GM10248 (cell line): ENCODE data around the gene CRKL.

ENCODE experiments used
- CTCF ChIA-PET: fragments of 300-600 bp; sonication (Branson Sonifier 250); formaldehyde crosslinking; extraction: SDS; loops from one replicate; lab custom pipeline; 2021; ENCODE audit warnings: antibody characterized with exemption; lab: Yijun Ruan, JAX
- POLR2A ChIA-PET: fragments of 350-650 bp; sonication (Branson Sonifier 250); formaldehyde crosslinking; extraction: SDS; loops from one replicate; lab custom pipeline; 2020; ENCODE audit warnings: antibody characterized with exemption; lab: Yijun Ruan, JAX
- DNase-seq: peaks from one replicate; pipeline ENCODE4 v3.0.0; 2012; ENCODE audit errors: extremely low spot score
- CTCF ChIP-seq: IDR thresholded peaks from 2 replicates; pipeline ENCODE4 v1.5.1; 2012; ENCODE audit warnings: mild to moderate bottlenecking, low read depth; ENCODE audit errors: extremely low read depth, missing control alignments, control extremely low read depth

The CRKL gene

GRCh38 chr22:20881231-20881630 is 36.0 kb upstream of the CRKL start:
- no peak for TF ChIP-seq CTCF
- no peak for DNase-seq
- ChIA-PET POLR2A (no interaction called here), CTCF (no interaction called here)

DNA sequence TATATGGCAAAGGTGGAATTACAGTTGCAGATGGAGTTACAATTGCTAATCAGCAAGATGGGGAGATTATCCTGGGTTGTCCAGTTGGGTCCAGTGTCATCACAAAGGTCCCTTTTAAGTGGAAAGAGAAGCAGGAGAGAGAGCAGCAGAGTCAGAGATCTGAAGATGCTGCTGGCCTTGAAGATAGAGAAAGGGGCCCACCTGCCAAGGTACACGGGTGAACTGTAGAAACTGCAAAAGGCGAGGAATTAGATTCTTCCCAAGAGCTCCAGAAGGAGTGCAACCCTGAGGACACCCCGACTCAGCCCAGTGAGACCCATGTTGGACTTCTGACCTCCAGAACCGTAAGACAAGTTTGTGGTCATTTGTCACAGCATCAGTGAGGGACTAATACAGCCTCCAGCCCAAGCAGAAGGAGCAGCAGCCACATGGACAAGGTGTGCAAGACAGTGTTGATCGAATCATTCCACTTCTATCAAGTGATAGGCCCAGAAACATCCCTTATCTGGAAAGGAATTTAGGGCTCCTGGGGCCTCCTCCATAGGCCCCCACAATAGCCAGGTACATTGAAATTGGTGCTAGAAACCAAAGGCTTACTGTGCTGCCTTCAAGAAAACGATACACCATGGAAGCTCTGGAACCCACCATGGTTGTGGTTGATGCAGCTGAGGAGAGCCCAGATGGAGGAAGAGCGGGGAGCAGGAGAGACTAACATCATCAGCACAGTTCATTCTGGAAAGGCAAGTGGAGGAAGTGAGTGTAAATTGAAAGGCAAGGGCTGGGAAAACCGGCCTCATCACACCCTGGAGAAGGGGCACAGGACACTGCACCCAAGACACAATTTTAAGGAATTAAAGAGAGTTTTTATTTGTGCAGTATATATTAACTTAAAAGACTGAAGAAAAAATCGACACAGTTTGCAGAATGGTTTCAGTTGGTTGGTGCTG is 35.1 kb upstream of the CRKL start:
- no peak for DNase-seq
- TF ChIP-seq CTCF: no peak
- ChIA-PET CTCF (no interaction called here), POLR2A (no interaction called here)

DNA sequence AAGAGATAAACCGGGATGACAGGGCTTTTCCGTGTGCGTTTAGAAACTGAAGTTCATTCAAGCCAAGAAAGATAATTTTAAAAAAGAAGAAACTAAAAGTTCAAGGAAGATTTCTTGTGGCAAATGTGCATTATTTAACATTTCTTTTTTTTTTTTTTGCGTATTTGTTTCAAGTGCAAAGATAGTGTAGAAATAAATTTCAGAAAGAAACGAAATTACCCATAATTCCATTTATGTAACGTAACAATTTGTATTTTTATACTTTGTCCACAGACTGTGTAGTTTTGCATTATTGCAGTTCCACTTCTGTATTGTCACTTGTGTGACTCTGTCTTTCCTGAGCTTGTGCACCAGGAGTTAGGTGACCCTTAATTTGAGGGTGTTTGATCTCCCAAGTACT is 34.4 kb upstream of the CRKL start:
- ChIA-PET CTCF (interaction anchor here (1.2 to 4.5 kb wide), 2 partner anchors 10 to 14 kb away, joined by 4 to 37 read pairs; no protein-coding TSS in a partner anchor), POLR2A (no interaction called here)
- no peak for TF ChIP-seq CTCF
- no peak for DNase-seq

DNA sequence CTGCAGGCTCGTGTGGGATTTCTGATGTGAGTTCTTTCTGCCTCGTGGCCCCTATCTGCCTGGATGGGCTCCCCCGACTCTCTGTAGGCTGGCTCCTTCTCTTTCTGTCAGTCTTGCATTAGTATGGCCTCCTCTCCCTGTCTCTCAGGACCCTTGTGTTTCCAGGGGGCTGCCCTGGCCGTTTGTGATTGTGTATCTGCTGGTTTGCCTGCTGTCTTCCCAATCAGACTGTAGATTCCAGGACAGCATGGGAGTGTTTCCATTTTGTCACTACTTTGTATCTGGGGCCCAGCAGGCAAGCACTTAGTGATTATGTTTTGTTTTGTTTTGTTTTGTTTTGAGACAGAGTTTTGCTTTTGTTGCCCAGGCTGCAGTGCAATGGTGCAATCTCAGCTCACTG is 32.8 kb upstream of the CRKL start:
- ChIA-PET CTCF (interaction anchor here (1.4 to 4.5 kb wide), 2 partner anchors 16 to 103 kb away, joined by 3 to 37 read pairs; no protein-coding TSS in a partner anchor), POLR2A (no interaction called here)
- TF ChIP-seq CTCF: no peak
- DNase-seq: no peak

DNA sequence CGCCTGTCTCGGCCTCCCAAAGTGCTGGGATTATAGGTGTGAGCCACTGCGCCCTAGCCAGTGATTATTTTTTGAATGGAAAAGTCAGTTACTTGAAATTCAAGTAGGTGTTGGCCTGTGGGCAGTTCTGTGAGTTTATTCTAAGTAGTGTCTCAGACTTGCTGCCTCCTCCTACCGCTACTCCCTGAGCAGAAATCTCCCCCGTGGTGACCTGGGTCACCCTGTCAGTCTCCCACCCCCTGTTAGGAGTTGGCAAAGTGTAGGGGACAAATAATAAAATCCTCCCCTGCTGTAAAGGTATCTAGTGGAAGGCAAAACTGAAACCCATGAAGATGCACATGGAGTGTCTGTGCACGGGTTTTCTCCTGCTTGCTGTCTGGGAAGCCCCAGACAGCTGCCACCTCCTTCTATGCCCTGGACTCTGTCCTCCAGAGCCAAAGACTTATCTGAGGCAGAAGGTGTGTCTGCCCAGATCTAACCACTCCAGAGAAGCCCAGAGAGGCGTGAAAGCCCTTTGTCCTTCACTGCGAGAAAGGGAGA is 32.1 kb upstream of the CRKL start:
- no peak for TF ChIP-seq CTCF
- no peak for DNase-seq
- ChIA-PET POLR2A (no interaction called here), CTCF (interaction anchor here (0.6 to 4.5 kb wide), 15 partner anchors 10 to 133 kb away, joined by 3 to 37 read pairs (median 3); partner anchors contain the start of gene CRKL)

- TF ChIP-seq CTCF: peak; percentile 94
- POLR2A ChIA-PET: no interaction called here
- DNase-seq: peak; percentile 76
- CTCF ChIA-PET: interaction anchor here (0.6 to 4.5 kb wide), 29 partner anchors 8 to 207 kb away, joined by 3 to 37 read pairs (median 3); partner anchors contain the start of gene CRKL
Observed at GRCh38 chr22:20885557-20886323, 31.5 kb upstream of the CRKL start.
